Activated T-helper 9 cell treated with anti-CD3 and anti-CD28 coated beads, Interleukin-2, amount 50 U/mL, for 16 hours (primary cell): ENCODE measurements around the gene PRKD1.
"Not testable (repeated sequence)": the region's sequence is repeated elsewhere in the genome, so short reads cannot be mapped to it uniquely, and the experiment has no call there.

ENCODE experiments used
- DNase-seq: peaks from one replicate; pipeline ENCODE4 v3.0.0-alpha.2; 2020; ENCODE audit warnings: low read depth

PRKD1 gene

GRCh38 chr14:29900609-29901350 is 26.9 kb downstream of the PRKD1 start:
- no peak for DNase-seq

GRCh38 chr14:29898470-29898869 is 29.2 kb downstream of the PRKD1 start:
- no peak for DNase-seq

GRCh38 chr14:29897181-29897580 is 30.5 kb downstream of the PRKD1 start:
- no peak for DNase-seq

GRCh38 chr14:29896354-29896821 is 31.3 kb downstream of the PRKD1 start:
- DNase-seq, result no peak

GRCh38 chr14:29895591-29896083 is 32.0 kb downstream of the PRKD1 start:
- no peak for DNase-seq

- DNase-seq, result no peak
Measured at GRCh38 chr14:29893989-29894388, 33.7 kb downstream of the PRKD1 start.

GRCh38 chr14:29892327-29892726 is 35.3 kb downstream of the PRKD1 start:
- no peak for DNase-seq

GRCh38 chr14:29885988-29886387 is 41.7 kb downstream of the PRKD1 start:
- DNase-seq, result no peak

- no peak for DNase-seq
Measured at GRCh38 chr14:29868000-29868399, 59.6 kb downstream of the PRKD1 start.

GRCh38 chr14:29865299-29865698 is 62.3 kb downstream of the PRKD1 start:
- no peak for DNase-seq

GRCh38 chr14:29861996-29862395 is 65.7 kb downstream of the PRKD1 start:
- no peak for DNase-seq

- DNase-seq, result no peak
Measured at GRCh38 chr14:29858299-29858698, 69.3 kb downstream of the PRKD1 start.

GRCh38 chr14:29857551-29857950 is 70.1 kb downstream of the PRKD1 start:
- DNase-seq, result no peak

GRCh38 chr14:29856516-29856915 is 71.1 kb downstream of the PRKD1 start:
- no peak for DNase-seq

GRCh38 chr14:29853691-29854090 is 74.0 kb downstream of the PRKD1 start:
- not testable (repeated sequence) for DNase-seq

GRCh38 chr14:29853272-29853671 is 74.4 kb downstream of the PRKD1 start:
- DNase-seq, result no peak

- DNase-seq, result no peak
Measured at GRCh38 chr14:29851397-29851796, 76.2 kb downstream of the PRKD1 start.

- no peak for DNase-seq
Measured at GRCh38 chr14:29847056-29847380, 80.6 kb downstream of the PRKD1 start.

GRCh38 chr14:29846339-29847055 is 81.2 kb downstream of the PRKD1 start:
- no peak for DNase-seq

GRCh38 chr14:29843981-29844380 is 83.7 kb downstream of the PRKD1 start:
- no peak for DNase-seq

- DNase-seq, result no peak
Measured at GRCh38 chr14:29842228-29842627, 85.4 kb downstream of the PRKD1 start.

- not testable (repeated sequence) for DNase-seq
Measured at GRCh38 chr14:29840369-29840892, 87.2 kb downstream of the PRKD1 start.

GRCh38 chr14:29839691-29840090 is 88.0 kb downstream of the PRKD1 start:
- not testable (repeated sequence) for DNase-seq
